ENCODE data around the gene NOP10.
"Not testable (repeated sequence)": the region's sequence is repeated elsewhere in the genome, so short reads cannot be mapped to it uniquely, and the experiment has no call there.

Gene NOP10

DNA sequence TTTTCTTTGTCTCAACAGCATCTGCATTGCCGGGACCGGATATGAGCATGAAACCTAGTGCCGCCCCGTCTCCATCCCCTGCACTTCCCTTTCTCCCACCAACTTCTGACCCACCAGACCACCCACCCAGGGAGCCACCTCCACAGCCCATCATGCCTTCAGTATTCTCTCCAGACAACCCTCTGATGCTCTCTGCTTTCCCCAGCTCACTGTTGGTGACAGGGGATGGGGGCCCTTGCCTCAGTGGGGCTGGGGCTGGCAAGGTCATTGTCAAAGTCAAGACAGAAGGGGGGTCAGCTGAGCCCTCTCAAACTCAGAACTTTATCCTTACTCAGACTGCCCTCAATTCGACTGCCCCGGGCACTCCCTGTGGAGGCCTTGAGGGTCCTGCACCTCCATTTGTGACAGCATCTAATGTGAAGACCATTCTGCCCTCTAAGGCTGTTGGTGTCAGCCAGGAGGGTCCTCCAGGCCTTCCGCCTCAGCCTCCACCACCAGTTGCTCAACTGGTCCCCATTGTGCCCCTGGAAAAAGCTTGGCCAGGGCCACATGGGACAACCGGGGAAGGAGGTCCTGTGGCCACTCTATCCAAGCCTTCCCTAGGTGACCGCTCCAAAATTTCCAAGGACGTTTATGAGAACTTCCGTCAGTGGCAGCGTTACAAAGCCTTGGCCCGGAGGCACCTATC is 5.2 kb upstream of the NOP10 start:
- no peak for TF ChIP-seq CTCF (IDR thresholded peaks at IDR 0.05; ENCODE audit: low read depth, low read length, missing control alignments)
- no peak overlapping the region for H3K4me3 ChIP-seq (replicated peaks; ENCODE audit: low read depth, low read length)

GRCh38 chr15:34342213-34342736 is 661 bp downstream of the NOP10 start:
- H3K4me3 ChIP-seq (replicated peaks; ENCODE audit: low read depth, low read length): peak overlapping the region; percentile 82
- DNase-seq (ENCODE audit: extremely low read depth, low read depth): not testable (repeated sequence)

More for the DNA sequence above, 5.2 kb upstream of the NOP10 start:
- DNase-seq (ENCODE audit: extremely low read depth, low read depth): no peak

- no peak for DNase-seq (ENCODE audit: extremely low read depth, low read depth)
Observed at GRCh38 chr15:34341381-34342212, 1.3 kb downstream of the NOP10 start.

GRCh38 chr15:34339946-34340345 is 3.0 kb downstream of the NOP10 start:
- TF ChIP-seq CTCF (IDR thresholded peaks at IDR 0.05; ENCODE audit: low read depth, low read length, missing control alignments): no peak
- no peak for DNase-seq (ENCODE audit: extremely low read depth, low read depth)
- no peak overlapping the region for H3K4me3 ChIP-seq (replicated peaks; ENCODE audit: low read depth, low read length)

More at GRCh38 chr15:34341381-34342212, 1.3 kb downstream of the NOP10 start:
- TF ChIP-seq CTCF (IDR thresholded peaks at IDR 0.05; ENCODE audit: low read depth, low read length, missing control alignments): no peak
- peak overlapping the region; percentile 82 for H3K4me3 ChIP-seq (replicated peaks; ENCODE audit: low read depth, low read length)

DNA sequence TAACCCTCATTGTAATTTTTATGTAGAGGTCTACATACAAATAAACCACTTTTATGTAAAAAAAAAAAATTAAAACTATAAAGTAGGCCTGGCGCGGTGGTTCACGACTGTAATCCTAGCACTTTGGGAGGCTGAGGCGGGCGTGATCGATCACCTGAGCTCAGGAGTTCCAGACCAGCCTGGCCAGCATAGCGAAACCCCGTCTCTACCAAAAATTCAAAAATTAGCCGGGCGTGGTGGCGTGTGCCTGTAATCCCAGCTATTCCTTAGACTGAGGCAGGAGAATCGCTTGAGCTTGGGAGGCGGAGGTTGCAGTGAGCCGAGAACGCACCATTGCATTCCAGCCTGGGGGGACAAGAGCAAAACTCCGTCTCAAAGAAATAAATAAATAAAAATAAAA is 4.6 kb downstream of the NOP10 start:
- DNase-seq (ENCODE audit: extremely low read depth, low read depth): no peak
- H3K4me3 ChIP-seq (replicated peaks; ENCODE audit: low read depth, low read length): peak overlapping the region; percentile 67; the same call in 1 of the 2 replicates
- no peak for TF ChIP-seq CTCF (IDR thresholded peaks at IDR 0.05; ENCODE audit: low read depth, low read length, missing control alignments)

DNA sequence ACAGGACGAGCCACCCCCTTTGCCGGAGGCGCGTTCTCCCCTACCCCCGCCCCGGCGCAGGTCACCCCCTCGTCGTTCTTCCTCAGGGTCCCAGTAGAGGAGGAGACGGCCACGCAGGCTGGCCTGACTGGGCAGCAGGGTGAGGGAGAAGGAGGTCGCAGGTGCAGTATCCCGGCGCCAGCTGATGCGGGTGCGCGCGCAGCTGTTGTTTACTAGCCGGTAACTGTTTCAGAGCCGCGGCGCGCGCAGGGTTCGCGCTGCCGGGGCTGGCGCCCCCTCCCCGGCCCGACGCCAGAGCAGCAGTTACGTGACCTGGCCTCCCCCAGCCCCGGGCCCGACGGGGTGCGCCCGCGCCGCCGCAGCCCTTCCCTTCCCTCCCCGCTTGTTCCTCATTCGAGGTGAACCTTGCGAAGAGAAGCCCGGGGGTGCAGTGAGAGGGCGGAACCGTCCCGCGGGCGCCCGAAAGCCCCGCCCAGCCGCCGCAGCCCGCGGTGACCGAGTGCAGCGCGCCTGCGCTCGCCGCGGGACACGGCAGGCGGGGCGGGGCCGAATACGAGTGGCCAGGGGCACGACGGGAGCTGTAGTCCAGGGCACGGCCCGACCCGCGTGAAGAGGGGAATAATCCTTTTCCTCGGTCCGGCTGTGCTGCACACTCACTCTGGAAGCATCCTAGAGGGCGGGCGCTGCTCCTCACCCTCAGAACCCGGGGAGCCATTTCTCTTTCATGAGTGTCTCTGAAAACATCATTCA is 5.2 kb downstream of the NOP10 start, which contains the start of gene SLC12A6:
Gene SLC12A6, minus strand, starts transcription at position 225 of the 750 bp plus-strand sequence. CDS start 1,101 bp downstream, outside the sequence.
- H3K4me3 ChIP-seq (replicated peaks; ENCODE audit: low read depth, low read length): peak within 1 kb of the TSS; percentile 67
- peak; percentile 70 for DNase-seq (ENCODE audit: extremely low read depth, low read depth)
- TF ChIP-seq CTCF (IDR thresholded peaks at IDR 0.05; ENCODE audit: low read depth, low read length, missing control alignments): no peak

Measured in HFF-Myc (cell line).